Rectal smooth muscle tissue (tissue), 1 donor: ENCODE data around the gene TNIK.

Source experiments
- H3K27ac ChIP-seq: one replicate; pipeline ENCODE4 v1.7.0; 2013; ENCODE audit warnings: low read depth, low read length, inconsistent platforms
- H3K27me3 ChIP-seq: one replicate; pipeline ENCODE4 v1.7.0; 2013; ENCODE audit warnings: low read length; ENCODE audit not compliant: control insufficient read depth, insufficient read depth
- H3K36me3 ChIP-seq: one replicate; pipeline ENCODE4 v1.7.0; 2013; ENCODE audit warnings: low read length; ENCODE audit not compliant: control insufficient read depth, insufficient read depth
- H3K4me1 ChIP-seq: one replicate; pipeline ENCODE4 v1.7.0; 2013; ENCODE audit warnings: low read length; ENCODE audit not compliant: control insufficient read depth, insufficient read depth
- H3K4me3 ChIP-seq: one replicate; pipeline ENCODE4 v1.7.0; 2013; ENCODE audit warnings: low read length
- H3K9ac ChIP-seq: one replicate; pipeline ENCODE4 v1.7.0; 2013; ENCODE audit warnings: low read length

Gene TNIK

DNA sequence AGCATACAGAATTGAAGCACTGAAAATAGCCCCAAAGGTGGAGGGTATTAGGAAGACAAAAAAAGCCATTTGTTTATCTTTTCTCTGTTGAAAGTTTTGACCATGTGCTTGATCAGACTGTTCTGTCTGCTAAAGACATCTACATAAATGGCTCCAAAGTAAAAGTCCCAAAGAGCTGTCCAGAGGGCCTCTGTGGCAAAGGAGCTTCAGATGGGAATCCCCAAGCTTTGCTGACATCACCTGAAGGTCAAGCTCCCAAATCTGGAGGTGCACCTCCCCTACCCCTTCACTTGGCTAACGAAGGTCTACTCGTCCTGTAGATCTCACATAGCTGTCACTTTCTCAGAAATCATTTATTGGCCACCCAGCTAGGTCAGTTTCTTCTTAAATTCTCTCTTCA is 239.1 kb downstream of the TNIK start:
- no peak overlapping the region for H3K4me3 ChIP-seq
- no peak overlapping the region for H3K9ac ChIP-seq
- H3K27ac ChIP-seq, result no peak overlapping the region
- H3K36me3 ChIP-seq, result no peaks in the 10 kb centered on the region
- no peaks in the 10 kb centered on the region for H3K4me1 ChIP-seq
- H3K27me3 ChIP-seq, result no peaks in the 10 kb centered on the region

GRCh38 chr3:171219258-171219657 is 240.9 kb downstream of the TNIK start:
- Histone ChIP-seq H3K9ac (no peak overlapping the region), H3K4me3 (no peak overlapping the region), H3K4me1 (no peaks in the 10 kb centered on the region), H3K27me3 (no peaks in the 10 kb centered on the region), H3K36me3 (no peaks in the 10 kb centered on the region), H3K27ac (no peak overlapping the region)

GRCh38 chr3:171218069-171218468 is 242.1 kb downstream of the TNIK start:
- Histone ChIP-seq H3K4me3 (no peak overlapping the region), H3K27ac (no peak overlapping the region), H3K4me1 (no peaks in the 10 kb centered on the region), H3K9ac (no peak overlapping the region), H3K36me3 (no peaks in the 10 kb centered on the region), H3K27me3 (no peaks in the 10 kb centered on the region)

GRCh38 chr3:171213907-171214306 is 246.3 kb downstream of the TNIK start:
- H3K27ac ChIP-seq, result no peak overlapping the region
- no peak overlapping the region for H3K9ac ChIP-seq
- H3K27me3 ChIP-seq, result no peaks in the 10 kb centered on the region
- no peak overlapping the region for H3K4me3 ChIP-seq
- no peaks in the 10 kb centered on the region for H3K36me3 ChIP-seq
- H3K4me1 ChIP-seq, result no peaks in the 10 kb centered on the region

DNA sequence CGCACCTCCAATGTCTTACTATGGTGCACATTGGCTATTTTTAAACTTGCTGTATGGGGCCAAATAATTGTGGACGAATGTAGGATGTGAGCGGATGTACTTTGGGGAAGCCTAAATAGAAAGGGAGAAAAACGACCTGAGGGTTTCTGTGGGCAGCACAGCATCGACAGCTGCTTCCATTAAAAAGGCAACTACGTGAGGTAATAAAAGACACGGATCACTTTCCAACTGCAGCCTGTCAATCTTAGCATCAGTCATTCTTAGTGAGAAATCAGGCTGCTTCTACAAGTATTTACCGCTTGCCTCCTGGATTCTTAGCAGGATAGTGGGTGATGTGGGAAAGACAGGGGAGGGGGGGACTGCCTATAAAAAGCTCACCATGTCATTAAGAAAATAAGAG is 247.0 kb downstream of the TNIK start:
- Histone ChIP-seq H3K4me3 (no peak overlapping the region), H3K27ac (no peak overlapping the region), H3K36me3 (no peaks in the 10 kb centered on the region), H3K9ac (no peak overlapping the region), H3K27me3 (no peaks in the 10 kb centered on the region), H3K4me1 (no peaks in the 10 kb centered on the region)

DNA sequence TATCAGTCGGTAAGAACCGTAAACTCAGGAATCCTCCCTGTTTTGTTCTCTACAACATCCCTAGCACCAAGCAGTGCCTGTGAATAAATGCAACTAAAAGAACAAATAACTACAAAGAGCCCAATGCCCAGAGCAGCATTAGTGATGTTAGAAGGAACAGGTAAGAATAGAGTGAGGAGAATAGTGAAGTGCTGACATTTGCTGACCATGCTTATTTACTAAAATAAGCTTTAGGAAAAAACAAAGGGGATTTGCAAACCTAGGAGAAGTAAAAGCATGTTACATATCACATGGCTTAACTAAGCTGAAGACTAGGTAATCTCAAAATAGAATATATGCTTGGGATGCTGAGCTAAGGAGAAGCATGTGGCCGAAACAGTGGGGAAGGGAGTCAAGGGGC is 247.6 kb downstream of the TNIK start:
- no peaks in the 10 kb centered on the region for H3K4me1 ChIP-seq
- no peak overlapping the region for H3K9ac ChIP-seq
- H3K27me3 ChIP-seq, result no peaks in the 10 kb centered on the region
- no peak overlapping the region for H3K4me3 ChIP-seq
- no peaks in the 10 kb centered on the region for H3K36me3 ChIP-seq
- H3K27ac ChIP-seq, result no peak overlapping the region

- Histone ChIP-seq H3K4me1 (no peaks in the 10 kb centered on the region), H3K9ac (no peak overlapping the region), H3K4me3 (no peak overlapping the region), H3K27me3 (no peaks in the 10 kb centered on the region), H3K27ac (no peak overlapping the region), H3K36me3 (no peaks in the 10 kb centered on the region)
Observed at GRCh38 chr3:171206283-171206682, 253.9 kb downstream of the TNIK start.

DNA sequence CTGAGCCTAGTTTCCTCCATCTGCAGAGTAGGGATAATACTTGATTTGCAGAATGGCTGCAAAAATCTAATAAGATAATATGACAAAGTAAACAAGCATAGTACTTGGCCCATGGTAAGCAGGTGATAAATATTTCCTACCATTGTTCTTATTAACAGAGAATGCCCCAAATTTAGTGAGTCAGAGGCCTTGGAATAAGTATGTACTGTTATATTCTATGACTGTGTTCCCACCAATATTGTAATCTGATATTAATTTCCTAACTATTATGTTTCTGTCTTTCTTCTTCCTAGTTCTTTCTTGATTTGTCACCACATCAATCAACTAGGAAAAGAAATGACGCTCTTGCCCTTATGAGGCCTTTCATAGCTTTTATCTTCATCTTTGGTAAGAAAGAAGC is 255.3 kb downstream of the TNIK start:
- Histone ChIP-seq H3K27me3 (no peaks in the 10 kb centered on the region), H3K4me3 (no peak overlapping the region), H3K27ac (no peak overlapping the region), H3K4me1 (no peaks in the 10 kb centered on the region), H3K36me3 (no peaks in the 10 kb centered on the region), H3K9ac (no peak overlapping the region)

DNA sequence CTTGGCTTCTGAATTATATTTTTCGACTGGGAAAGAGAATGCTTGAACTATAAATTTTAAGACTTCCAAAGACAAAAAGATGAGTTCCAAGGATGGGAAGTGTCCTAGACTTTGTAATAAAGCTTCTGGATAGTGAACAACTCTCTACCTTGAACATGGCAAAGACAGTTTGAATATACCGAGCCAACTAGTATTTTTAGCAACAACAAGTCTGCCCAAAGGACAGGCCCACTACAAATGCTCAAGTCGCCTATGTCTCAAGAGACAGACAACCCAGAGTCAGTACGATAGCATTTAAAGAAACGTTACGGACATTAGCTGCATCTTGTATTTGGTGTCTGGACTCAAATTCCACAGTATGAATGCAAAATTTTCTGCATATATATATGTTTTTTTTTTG is 258.4 kb downstream of the TNIK start:
- H3K27ac ChIP-seq, result no peak overlapping the region
- no peaks in the 10 kb centered on the region for H3K4me1 ChIP-seq
- H3K4me3 ChIP-seq, result no peak overlapping the region
- H3K36me3 ChIP-seq, result no peaks in the 10 kb centered on the region
- no peaks in the 10 kb centered on the region for H3K27me3 ChIP-seq
- H3K9ac ChIP-seq, result no peak overlapping the region

DNA sequence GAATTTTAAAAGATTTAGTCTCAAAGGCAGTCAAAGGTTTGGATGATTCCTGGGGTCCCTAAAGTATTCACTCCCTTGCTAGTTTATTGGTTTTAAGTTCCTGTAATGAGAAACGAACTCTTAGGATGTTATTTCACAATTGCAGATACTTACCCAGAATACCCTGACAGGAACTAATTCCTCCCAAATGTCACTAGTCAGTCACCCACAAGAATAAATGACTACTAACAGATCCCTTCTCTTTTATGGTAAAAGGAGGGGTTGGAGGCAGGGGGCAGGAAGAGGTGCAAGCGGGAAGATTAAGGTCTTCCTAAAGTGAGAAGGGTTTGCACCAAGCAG is 259.5 kb downstream of the TNIK start:
- Histone ChIP-seq H3K36me3 (no peaks in the 10 kb centered on the region), H3K27me3 (no peaks in the 10 kb centered on the region), H3K4me3 (no peak overlapping the region), H3K9ac (no peak overlapping the region), H3K27ac (no peak overlapping the region), H3K4me1 (no peaks in the 10 kb centered on the region)

- no peak overlapping the region for H3K4me3 ChIP-seq
- H3K27me3 ChIP-seq, result no peaks in the 10 kb centered on the region
- H3K27ac ChIP-seq, result no peak overlapping the region
- H3K4me1 ChIP-seq, result no peaks in the 10 kb centered on the region
- H3K36me3 ChIP-seq, result no peaks in the 10 kb centered on the region
- H3K9ac ChIP-seq, result no peak overlapping the region
Observed at GRCh38 chr3:171200052-171200749, 260.0 kb downstream of the TNIK start.

GRCh38 chr3:171199473-171199829 is 260.8 kb downstream of the TNIK start:
- Histone ChIP-seq H3K4me1 (no peaks in the 10 kb centered on the region), H3K27me3 (no peaks in the 10 kb centered on the region), H3K36me3 (no peaks in the 10 kb centered on the region), H3K27ac (no peak overlapping the region), H3K4me3 (no peak overlapping the region), H3K9ac (no peak overlapping the region)

DNA sequence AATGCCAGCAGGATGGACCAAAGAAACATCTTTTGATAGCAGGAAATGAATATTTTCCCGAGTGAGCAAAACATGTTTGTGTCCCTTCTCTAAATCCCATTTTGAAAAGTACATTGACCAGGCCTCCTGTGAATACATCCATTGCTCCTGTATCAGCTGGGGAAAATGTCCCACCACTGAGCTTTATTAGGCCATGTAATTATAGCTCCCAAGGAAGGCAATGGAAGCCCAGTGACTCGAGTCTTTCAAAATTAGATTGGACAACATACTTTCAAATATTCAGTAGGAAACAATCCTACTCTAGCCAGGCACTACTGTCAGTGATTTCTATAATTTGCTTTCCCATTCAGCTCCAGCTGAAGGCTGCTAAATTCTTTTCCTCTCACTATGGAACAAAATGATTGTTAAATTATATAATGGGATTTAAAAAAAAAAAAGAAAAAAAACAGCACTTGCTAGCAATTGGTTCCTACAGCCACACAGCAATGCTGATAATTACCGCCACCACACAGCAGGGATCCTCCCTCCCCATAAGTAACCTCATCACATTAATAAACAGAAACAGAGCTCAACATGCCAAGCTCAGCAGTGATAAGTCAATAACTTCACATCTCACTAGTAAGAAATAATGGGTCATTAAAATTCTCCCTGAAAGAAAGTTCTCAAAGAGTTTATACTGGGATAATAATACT is 261.3 kb downstream of the TNIK start:
- H3K9ac ChIP-seq, result no peak overlapping the region
- no peaks in the 10 kb centered on the region for H3K4me1 ChIP-seq
- no peaks in the 10 kb centered on the region for H3K27me3 ChIP-seq
- no peak overlapping the region for H3K27ac ChIP-seq
- no peak overlapping the region for H3K4me3 ChIP-seq
- no peaks in the 10 kb centered on the region for H3K36me3 ChIP-seq
